Type B pancreatic cell (in vitro differentiated cells): Measurements from ENCODE around the gene VAT1L. TPM values are rescaled to one million over a fixed set of nuclear protein-coding genes. Genes with fewer than 3 reads are reported as not detected.

Source experiments
- DNase-seq: peaks from one replicate; pipeline ENCODE4 v3.0.0; 2021; ENCODE audit warnings: mixed read lengths; ENCODE audit not compliant: unreplicated experiment; ENCODE audit errors: extremely low spot score
- H3K27ac Mint-ChIP-seq: 2 replicates; pipeline ENCODE4 v1.8.0; 2021; ENCODE audit warnings: mild to moderate bottlenecking, mixed read lengths
- H3K27me3 Mint-ChIP-seq: 2 replicates; pipeline ENCODE4 v1.8.0; 2021; ENCODE audit warnings: mixed read lengths
- H3K36me3 Mint-ChIP-seq: 2 replicates; pipeline ENCODE4 v1.8.0; 2021; ENCODE audit warnings: mixed read lengths
- H3K4me1 Mint-ChIP-seq: one replicate; pipeline ENCODE4 v1.8.0; 2021; ENCODE audit warnings: mixed read lengths; ENCODE audit not compliant: unreplicated experiment
- H3K4me3 Mint-ChIP-seq: 2 replicates; pipeline ENCODE4 v1.8.0; 2021; ENCODE audit warnings: mild to moderate bottlenecking, mixed read lengths
- H3K9me3 Mint-ChIP-seq: 2 replicates; pipeline ENCODE4 v1.8.0; 2021; ENCODE audit warnings: mixed read lengths
- CTCF ChIP-seq: fragments of 200-600 bp; sonication (generic); conservative IDR thresholded peaks from 2 replicates; pipeline ENCODE4 v1.5.0; 2021; ENCODE audit warnings: antibody characterized with exemption, mild to moderate bottlenecking
- total RNA-seq: library from RNA; stranded (reverse); gene quantifications from 2 replicates; pipeline ENCODE4 v1.2.1, GENCODE V29; 2021; ENCODE audit warnings: low replicate concordance

Gene VAT1L
- total RNA-seq, 1 donor from 2014 or later, result 12.4 TPM

GRCh38 chr16:77919761-77920415 lies 131.5 kb downstream of the VAT1L start:
- no peak overlapping the region for H3K27ac Mint-ChIP-seq
- H3K27me3 Mint-ChIP-seq, result peaks cover 23% of the 10 kb centered on the region
- no peak overlapping the region for H3K4me3 Mint-ChIP-seq
- peaks cover 30% of the 10 kb centered on the region for H3K4me1 Mint-ChIP-seq
- TF ChIP-seq CTCF, result no peak
- no peaks in the 10 kb centered on the region for H3K9me3 Mint-ChIP-seq
- no peak for DNase-seq
- H3K36me3 Mint-ChIP-seq, result no peaks in the 10 kb centered on the region

GRCh38 chr16:77920984-77921383 lies 132.6 kb downstream of the VAT1L start:
- Mint-ChIP-seq H3K36me3 (no peaks in the 10 kb centered on the region), H3K4me3 (no peak overlapping the region), H3K4me1 (peaks cover 36% of the 10 kb centered on the region), H3K27ac (no peak overlapping the region), H3K27me3 (peaks cover 26% of the 10 kb centered on the region), H3K9me3 (no peaks in the 10 kb centered on the region)
- no peak for TF ChIP-seq CTCF
- no peak for DNase-seq

- Mint-ChIP-seq H3K4me1 (peaks cover 36% of the 10 kb centered on the region), H3K27me3 (peaks cover 26% of the 10 kb centered on the region), H3K27ac (peak overlapping the region; percentile 6), H3K4me3 (no peak overlapping the region), H3K36me3 (no peaks in the 10 kb centered on the region), H3K9me3 (no peaks in the 10 kb centered on the region)
- DNase-seq, result no peak
- no peak for TF ChIP-seq CTCF
These were observed 133.9 kb downstream of the VAT1L start for GRCh38 chr16:77922228-77922754.

GRCh38 chr16:77925531-77925930 lies 137.2 kb downstream of the VAT1L start:
- H3K27me3 Mint-ChIP-seq, result peaks cover 14% of the 10 kb centered on the region
- peaks cover 23% of the 10 kb centered on the region for H3K4me1 Mint-ChIP-seq
- no peaks in the 10 kb centered on the region for H3K9me3 Mint-ChIP-seq
- no peak overlapping the region for H3K4me3 Mint-ChIP-seq
- H3K36me3 Mint-ChIP-seq, result no peaks in the 10 kb centered on the region
- DNase-seq, result no peak
- no peak for TF ChIP-seq CTCF
- no peak overlapping the region for H3K27ac Mint-ChIP-seq

GRCh38 chr16:77928096-77928495 lies 139.7 kb downstream of the VAT1L start:
- TF ChIP-seq CTCF, result no peak
- Mint-ChIP-seq H3K4me1 (peaks cover 17% of the 10 kb centered on the region), H3K27me3 (peaks cover 14% of the 10 kb centered on the region), H3K36me3 (no peaks in the 10 kb centered on the region), H3K27ac (no peak overlapping the region), H3K9me3 (no peaks in the 10 kb centered on the region), H3K4me3 (no peak overlapping the region)
- DNase-seq, result no peak
